Hepatocyte (in vitro differentiated cells): ENCODE measurements around the gene TAF1C. TPM values are rescaled to one million over a fixed set of nuclear protein-coding genes. Genes with fewer than 3 reads are reported as not detected.

Experiments
- DNase-seq: peaks from one replicate; pipeline ENCODE4 v3.0.0-alpha.2; 2016; ENCODE audit warnings: low spot score
- H2AFZ ChIP-seq: fragments of 200-600 bp; sonication (generic); 2 replicates; pipeline ENCODE4 v1.6.0; 2016; ENCODE audit warnings: antibody characterized with exemption, mild to moderate bottlenecking
- H3K27ac ChIP-seq: fragments of 200-600 bp; sonication (generic); 2 replicates; pipeline ENCODE4 v1.5.1; 2016; ENCODE audit warnings: mild to moderate bottlenecking
- H3K27me3 ChIP-seq: fragments of 200-600 bp; sonication (generic); 2 replicates; pipeline ENCODE4 v1.6.1; 2016
- H3K36me3 ChIP-seq: fragments of 200-600 bp; sonication (generic); replicated peaks from 2 replicates; pipeline ENCODE4 v1.5.1; 2016; ENCODE audit warnings: low read depth; ENCODE audit not compliant: insufficient read depth
- H3K4me1 ChIP-seq: fragments of 200-600 bp; sonication (generic); 2 replicates; pipeline ENCODE4 v1.5.1; 2016; ENCODE audit warnings: mild to moderate bottlenecking, moderate library complexity; ENCODE audit not compliant: insufficient read depth
- H3K4me2 ChIP-seq: fragments of 200-600 bp; sonication (generic); 2 replicates; pipeline ENCODE4 v1.6.0; 2016
- H3K4me3 ChIP-seq: fragments of 200-600 bp; sonication (generic); 2 replicates; pipeline ENCODE4 v1.5.1; 2016; ENCODE audit warnings: mild to moderate bottlenecking
- H3K79me2 ChIP-seq: fragments of 200-600 bp; sonication (generic); 2 replicates; pipeline ENCODE4 v1.6.0; 2017; ENCODE audit warnings: mild to moderate bottlenecking
- H3K9me2 ChIP-seq: fragments of 200-600 bp; sonication (generic); replicated peaks from 2 replicates; pipeline ENCODE4 v1.6.0; 2017; ENCODE audit warnings: mild to moderate bottlenecking; ENCODE audit not compliant: insufficient read depth
- H3K9me3 ChIP-seq: fragments of 200-600 bp; sonication (generic); 2 replicates; pipeline ENCODE4 v1.5.1; 2016; ENCODE audit warnings: low read depth, mild to moderate bottlenecking
- H4K20me1 ChIP-seq: fragments of 200-600 bp; sonication (generic); 2 replicates; pipeline ENCODE4 v1.6.0; 2016; ENCODE audit warnings: mild to moderate bottlenecking; ENCODE audit not compliant: insufficient read depth, poor library complexity, severe bottlenecking
- CTCF ChIP-seq: fragments of 200-600 bp; sonication (generic); IDR thresholded peaks from 2 replicates; pipeline ENCODE4 v1.5.1; 2016; ENCODE audit warnings: antibody characterized with exemption, mild to moderate bottlenecking; ENCODE audit not compliant: poor library complexity
- EZH2 ChIP-seq: fragments of 200-600 bp; sonication (generic); IDR thresholded peaks from 2 replicates; pipeline ENCODE4 v1.6.1; 2016; ENCODE audit warnings: antibody characterized with exemption, mild to moderate bottlenecking, borderline replicate concordance
- EZH2phosphoT487 ChIP-seq: fragments of 200-600 bp; sonication (generic); IDR thresholded peaks from one replicate; pipeline ENCODE4 v1.6.1; 2018; ENCODE audit warnings: antibody characterized with exemption, mild to moderate bottlenecking, low read depth, moderate library complexity; ENCODE audit not compliant: unreplicated experiment, severe bottlenecking
- WGBS: methylation state at CpG from one replicate; pipeline ENCODE4 v1.1.6; 2016; ENCODE audit warnings: low lambda C conversion rate; ENCODE audit errors: missing lambda C conversion rate; 5-methylcytosine and 5-hydroxymethylcytosine counted together
- polyA plus RNA-seq: library from polyadenylated mRNA; unstranded; fragments of >200 nt; fragmentation: Nextera tagmentation; extraction: Ambion mirVana; gene quantifications from 2 replicates; pipeline ENCODE4 v1.2.1, GENCODE V29; 2016
- total RNA-seq: library from RNA; depleted of rRNA; stranded (reverse); fragments of >200 nt; gene quantifications from 2 replicates; pipeline ENCODE4 v1.2.3, GENCODE V29; 2014

Gene TAF1C
- total and polyA plus RNA-seq, 2 experiments from 2014 or later, result 30.2 to 39.2 TPM

GRCh38 chr16:84191466-84191865 is 4.6 kb upstream of the TAF1C start:
- DNase-seq, result peak; percentile 3
- Histone ChIP-seq H3K4me1 (no peaks in the 10 kb centered on the region), H3K4me3 (no peak overlapping the region), H3K9me3 (no peaks in the 10 kb centered on the region), H3K9me2 (no peaks in the 10 kb centered on the region), H3K27me3 (no peaks in the 10 kb centered on the region), H3K79me2 (peaks cover 3% of the 10 kb centered on the region), H4K20me1 (no peaks in the 10 kb centered on the region), H3K27ac (no peak overlapping the region), H3K36me3 (no peaks in the 10 kb centered on the region), H3K4me2 (no peak overlapping the region), H2AFZ (no peak overlapping the region)
- 97% methylated on average over 12 of the region's 16 CpGs for WGBS
- no peak for TF ChIP-seq EZH2
- no peak for TF ChIP-seq CTCF
- no peak for TF ChIP-seq EZH2phosphoT487

DNA sequence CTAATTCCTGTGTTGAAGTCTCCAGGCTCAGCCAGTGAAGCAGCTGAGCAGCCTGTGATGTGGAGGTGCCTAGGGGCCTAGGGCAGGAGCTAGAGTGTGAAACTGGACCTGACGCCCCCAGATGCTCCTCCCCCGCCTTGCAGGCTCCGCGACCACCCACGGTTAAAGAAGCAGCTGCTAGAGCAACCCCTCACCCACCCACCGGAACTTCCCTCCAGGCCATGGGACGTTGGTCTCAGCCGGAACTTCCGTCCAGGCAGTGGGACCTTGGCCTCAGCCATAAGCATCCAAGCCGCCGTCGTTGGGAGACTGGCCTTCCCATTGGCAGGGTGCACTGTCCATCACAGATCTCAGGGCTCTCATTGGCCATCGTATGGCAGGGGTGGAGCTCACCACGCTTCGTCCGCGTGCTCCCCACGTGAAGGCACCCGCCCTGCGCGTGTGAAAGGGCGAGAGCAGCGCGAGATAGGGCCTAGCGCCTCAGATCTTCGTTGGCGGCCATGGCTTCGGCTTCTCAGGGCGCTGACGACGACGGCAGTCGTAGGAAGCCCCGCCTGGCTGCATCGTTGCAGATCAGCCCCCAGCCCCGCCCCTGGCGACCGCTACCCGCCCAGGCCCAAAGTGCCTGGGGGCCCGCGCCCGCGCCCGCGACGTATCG is 4.0 kb upstream of the TAF1C start, which contains the start of gene ADAD2:
Gene ADAD2 (plus strand): TSS at position 427 of the 658 bp plus-strand sequence. CDS start 74 bp downstream, at position 501.
- WGBS, result 94% methylated on average over 47 of the region's 47 CpGs
- no peak within 1 kb of the TSS for H2AFZ ChIP-seq

DNA sequence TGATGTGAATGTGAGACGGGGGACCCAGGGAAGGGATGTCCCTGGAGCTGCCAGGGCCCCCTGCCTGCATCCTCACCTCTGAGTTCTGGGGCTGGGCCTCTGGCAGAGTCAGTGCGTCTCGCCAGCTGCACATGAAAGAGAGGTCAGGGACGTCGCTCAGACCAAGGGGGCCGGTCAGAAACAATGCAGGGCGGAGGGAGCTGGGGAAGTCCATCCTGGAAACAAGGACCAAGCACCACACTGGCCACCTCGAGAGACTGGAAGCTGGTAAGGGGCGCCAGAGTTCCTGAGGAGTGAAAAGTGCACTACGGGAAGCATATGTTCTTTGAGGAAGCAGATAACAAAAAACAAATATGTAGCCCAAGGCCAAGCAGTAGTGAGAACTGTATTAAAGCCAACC is 2.1 kb downstream of the TAF1C start:
- Histone ChIP-seq H2AFZ (no peak overlapping the region), H3K9me2 (no peaks in the 10 kb centered on the region), H3K27ac (no peak overlapping the region), H4K20me1 (no peaks in the 10 kb centered on the region), H3K9me3 (no peaks in the 10 kb centered on the region), H3K27me3 (no peaks in the 10 kb centered on the region), H3K4me1 (peaks cover 3% of the 10 kb centered on the region), H3K36me3 (no peaks in the 10 kb centered on the region), H3K4me3 (no peak overlapping the region), H3K4me2 (no peak overlapping the region), H3K79me2 (peaks cover 27% of the 10 kb centered on the region)
- DNase-seq, result no peak
- 97% methylated on average over 10 of the region's 10 CpGs for WGBS
- TF ChIP-seq EZH2 (no peak), CTCF (no peak), EZH2phosphoT487 (no peak)

More for the DNA sequence above, 4.0 kb upstream of the TAF1C start, which contains the start of gene ADAD2:
- no peak within 1 kb of the TSS for H3K4me3 ChIP-seq
- H3K9me2 ChIP-seq, result no peaks in the 10 kb centered on the region
- no peaks in the 10 kb centered on the region for H3K27me3 ChIP-seq
- H4K20me1 ChIP-seq, result no peaks in the 10 kb centered on the region
- H3K79me2 ChIP-seq, result peaks cover 9% of the 10 kb centered on the region
- H3K4me1 ChIP-seq, result peaks cover under 1% of the 10 kb centered on the region
- no peaks in the 10 kb centered on the region for H3K36me3 ChIP-seq
- TF ChIP-seq CTCF, result no peak
- TF ChIP-seq EZH2phosphoT487, result no peak
- no peak for TF ChIP-seq EZH2
- H3K9me3 ChIP-seq, result no peaks in the 10 kb centered on the region
- H3K27ac ChIP-seq, result no peak within 1 kb of the TSS
- DNase-seq, result peak; percentile 2
- H3K4me2 ChIP-seq, result no peak within 1 kb of the TSS
